ENCODE measurements around the gene GORASP2.

Gene GORASP2

GRCh38 chr2:170968205-170969003, 39.4 kb downstream of the GORASP2 start:
- no peak for DNase-seq

- no peak for DNase-seq
Measured at GRCh38 chr2:170969030-170969429, 40.0 kb downstream of the GORASP2 start.

GRCh38 chr2:170969872-170970496, 40.9 kb downstream of the GORASP2 start:
- no peak for DNase-seq

GRCh38 chr2:170971071-170971470, 42.0 kb downstream of the GORASP2 start:
- DNase-seq = no peak

- DNase-seq = peak; percentile 19
Measured at GRCh38 chr2:170972296-170973224, 43.5 kb downstream of the GORASP2 start.

- DNase-seq = no peak
Measured at GRCh38 chr2:170973225-170973491, 44.1 kb downstream of the GORASP2 start.

- peak; percentile 71 for DNase-seq
Measured at GRCh38 chr2:170973492-170974303, 44.6 kb downstream of the GORASP2 start.

- no peak for DNase-seq
Measured at GRCh38 chr2:170974304-170974993, 45.4 kb downstream of the GORASP2 start.

- DNase-seq = no peak
Measured at GRCh38 chr2:170975127-170975942, 46.3 kb downstream of the GORASP2 start.

GRCh38 chr2:170975943-170976270, 46.9 kb downstream of the GORASP2 start:
- no peak for DNase-seq

- no peak for DNase-seq
Measured at GRCh38 chr2:170984079-170984478, 55.0 kb downstream of the GORASP2 start.

GRCh38 chr2:170985407-170985806, 56.4 kb downstream of the GORASP2 start:
- DNase-seq = no peak

GRCh38 chr2:170986566-170987258, 57.7 kb downstream of the GORASP2 start:
- no peak for DNase-seq

GRCh38 chr2:170991398-170992182, 62.5 kb downstream of the GORASP2 start:
- DNase-seq = no peak

GRCh38 chr2:170996316-170996715, 67.3 kb downstream of the GORASP2 start:
- no peak for DNase-seq

- no peak for DNase-seq
Measured at GRCh38 chr2:170997893-170998597, 69.0 kb downstream of the GORASP2 start.

- DNase-seq = no peak
Measured at GRCh38 chr2:170999654-171000053, 70.6 kb downstream of the GORASP2 start.

GRCh38 chr2:171004363-171004762, 75.3 kb downstream of the GORASP2 start:
- DNase-seq = no peak

- DNase-seq = no peak
Measured at GRCh38 chr2:171004833-171005232, 75.8 kb downstream of the GORASP2 start.
